Colonic mucosa (tissue), 4 donors: ENCODE results near the gene MEIOSIN. TPM values are rescaled to one million over a fixed set of nuclear protein-coding genes. Genes with fewer than 3 reads are reported as not detected.

Source experiments
- DNase-seq: peaks from one replicate; pipeline ENCODE4 v3.0.0-alpha.2; 2020
- H3K27ac ChIP-seq: fragments of 200-600 bp; one replicate; pipeline ENCODE4 v1.8.0; 2021
- H3K27me3 ChIP-seq: fragments of 200-600 bp; one replicate; pipeline ENCODE4 v1.8.0; 2021
- H3K36me3 ChIP-seq: fragments of 200-600 bp; one replicate; pipeline ENCODE4 v1.8.0; 2021
- H3K4me1 ChIP-seq: fragments of 200-600 bp; one replicate; pipeline ENCODE4 v1.8.0; 2021; ENCODE audit warnings: mild to moderate bottlenecking
- H3K4me3 ChIP-seq: fragments of 200-600 bp; one replicate; pipeline ENCODE4 v1.8.0; 2021
- H3K9ac ChIP-seq, 2 donors: one replicate each; pipeline ENCODE4 v1.7.0; 2013; ENCODE audit warnings: control low read depth in 2 of 2, low read depth in 2 of 2, low read length in 2 of 2
- H3K9me3 ChIP-seq: fragments of 200-600 bp; one replicate; pipeline ENCODE4 v1.8.0; 2021
- CTCF ChIP-seq: fragments of 200-600 bp; IDR thresholded peaks from one replicate; pipeline ENCODE4 v1.8.0; 2022; ENCODE audit warnings: antibody characterized with exemption, mild to moderate bottlenecking
- intact Hi-C: fragments of 100-400 bp; cut with DNase I; formaldehyde crosslinking; loops from one replicate; pipeline ENCODE4 v1.14.1; 2022
- total RNA-seq, 2 donors: library from RNA; stranded (reverse); fragmentation: NEBNext Ultra II Directional in 1 of 2; extraction: Animal tissue kit (Norgen Biotek cat#: 25700) in 1 of 2; gene quantifications; one replicate each; pipeline ENCODE4 v1.2.1, GENCODE V29; 2021
- donor health status: healthy.
- donor health status: DM: no; HTN: no; CAD: no.
- donor health status: DM: no; HTN: no; CAD: no.

The MEIOSIN gene
- total RNA-seq, 2 donors from 2014 or later: not detected

GRCh38 chr19:45758921-45759320, 25.7 kb downstream of the MEIOSIN start:
- Histone ChIP-seq H3K27ac (no peak overlapping the region), H3K4me1 (no peaks in the 10 kb centered on the region), H3K9ac (no peak overlapping the region), H3K4me3 (no peak overlapping the region), H3K36me3 (no peaks in the 10 kb centered on the region), H3K9me3 (no peaks in the 10 kb centered on the region), H3K27me3 (no peaks in the 10 kb centered on the region)
- intact Hi-C loops: no loop called here
- DNase-seq: no peak
- no peak for TF ChIP-seq CTCF

- Histone ChIP-seq H3K27ac (no peak overlapping the region), H3K9me3 (no peaks in the 10 kb centered on the region), H3K36me3 (no peaks in the 10 kb centered on the region), H3K4me3 (no peak overlapping the region), H3K9ac (no peak overlapping the region), H3K27me3 (no peaks in the 10 kb centered on the region), H3K4me1 (peaks cover 8% of the 10 kb centered on the region)
- intact Hi-C loops: no loop called here
- DNase-seq: no peak
- TF ChIP-seq CTCF: no peak
Measured at GRCh38 chr19:45761714-45762113, 28.5 kb downstream of the MEIOSIN start.

- no peaks in the 10 kb centered on the region for H3K9me3 ChIP-seq
- no peaks in the 10 kb centered on the region for H3K36me3 ChIP-seq
- intact Hi-C loops: no loop called here
- no peak overlapping the region for H3K9ac ChIP-seq
- H3K27me3 ChIP-seq: no peaks in the 10 kb centered on the region
- no peak overlapping the region for H3K4me3 ChIP-seq
- TF ChIP-seq CTCF: no peak
- DNase-seq: no peak
- H3K4me1 ChIP-seq: peaks cover 8% of the 10 kb centered on the region
- H3K27ac ChIP-seq: no peak overlapping the region
Measured at GRCh38 chr19:45762870-45763631, 29.8 kb downstream of the MEIOSIN start.

- H3K9me3 ChIP-seq: no peaks in the 10 kb centered on the region
- H3K36me3 ChIP-seq: no peaks in the 10 kb centered on the region
- H3K4me3 ChIP-seq: no peak overlapping the region
- no peak for DNase-seq
- no peak for TF ChIP-seq CTCF
- H3K4me1 ChIP-seq: peaks cover 8% of the 10 kb centered on the region
- H3K27ac ChIP-seq: no peak overlapping the region
- no peak overlapping the region for H3K9ac ChIP-seq
- intact Hi-C loops: no loop called here
- no peaks in the 10 kb centered on the region for H3K27me3 ChIP-seq
Measured at GRCh38 chr19:45763691-45764294, 30.6 kb downstream of the MEIOSIN start.

- H3K4me3 ChIP-seq: no peak overlapping the region
- DNase-seq: no peak
- TF ChIP-seq CTCF: no peak
- no peaks in the 10 kb centered on the region for H3K36me3 ChIP-seq
- peaks cover 8% of the 10 kb centered on the region for H3K4me1 ChIP-seq
- no peaks in the 10 kb centered on the region for H3K27me3 ChIP-seq
- no peak overlapping the region for H3K9ac ChIP-seq
- no peaks in the 10 kb centered on the region for H3K9me3 ChIP-seq
- H3K27ac ChIP-seq: no peak overlapping the region
- intact Hi-C loops: no loop called here
Measured at GRCh38 chr19:45764475-45764874, 31.2 kb downstream of the MEIOSIN start.
